Sigmoid colon (tissue), 7 donors: ENCODE results near the gene FAM168A. TPM values are rescaled to one million over a fixed set of nuclear protein-coding genes. Genes with fewer than 3 reads are reported as not detected.

ENCODE experiments used
- DNase-seq: peaks from one replicate; pipeline ENCODE4 v3.0.0-alpha.2; 2019
- H3K27ac ChIP-seq, 4 donors: fragments of 200-600 bp; sonication (generic); one replicate each; pipeline ENCODE4 v1.5.1; 2016 to 2019; ENCODE audit warnings: mild to moderate bottlenecking in 1 of 4
- H3K27me3 ChIP-seq, 3 donors: fragments of 200-600 bp; sonication (generic); one replicate each; pipeline ENCODE4 v1.5.1; 2019; ENCODE audit warnings: mild to moderate bottlenecking in 1 of 3
- H3K36me3 ChIP-seq, 4 donors: fragments of 200-600 bp; sonication (generic); one replicate each; pipeline ENCODE4 v1.5.1; 2016 to 2019
- H3K4me1 ChIP-seq, 4 donors: fragments of 200-600 bp; sonication (generic); one replicate each; pipeline ENCODE4 v1.5.1; 2017 to 2019
- H3K4me3 ChIP-seq, 4 donors: fragments of 200-600 bp; sonication (generic); one replicate each; pipeline ENCODE4 v1.5.1; 2017 to 2019; ENCODE audit warnings: mild to moderate bottlenecking in 2 of 4, moderate library complexity in 1 of 4
- H3K9me3 ChIP-seq, 4 donors: fragments of 200-600 bp in 3 of 4; sonication (generic) in 3 of 4; one replicate each; pipeline versions ENCODE4 v1.5.1 to v1.6.1; 2013 to 2019
- EP300 ChIP-seq, 4 donors: sonication (generic); formaldehyde crosslinking; IDR thresholded peaks; one replicate each; pipeline ENCODE4 v1.6.1; 2017; ENCODE audit warnings: antibody characterized with exemption in 4 of 4
- POLR2A ChIP-seq, 2 donors: fragments of 450-650 bp; IDR thresholded peaks; one replicate each; pipeline ENCODE4 v1.6.1; 2016; ENCODE audit warnings: antibody characterized with exemption in 2 of 2, mild to moderate bottlenecking in 2 of 2, moderate library complexity in 2 of 2
- POLR2AphosphoS5 ChIP-seq, 4 donors: sonication (generic); formaldehyde crosslinking; IDR thresholded peaks; one replicate each; pipeline ENCODE4 v1.6.1; 2017; ENCODE audit warnings: antibody characterized with exemption in 4 of 4
- WGBS, 2 donors: extraction: QIAGEN DNeasy Blood & Tissue Kit; methylation state at CpG; one replicate each; pipeline ENCODE4 v1.1.7; 2013; 5-methylcytosine and 5-hydroxymethylcytosine counted together
- intact Hi-C: fragments of 100-400 bp; cut with DNase I; formaldehyde crosslinking; loops from one replicate; pipeline ENCODE4 v1.15.1; 2023
- polyA plus RNA-seq, 3 donors: library from polyadenylated mRNA; stranded (reverse); fragments of 200-250 nt; gene quantifications; one replicate each; pipeline ENCODE4 v1.2.3, GENCODE V29; 2013
- total RNA-seq, 4 donors: library from RNA; depleted of rRNA; stranded (reverse); fragments of >200 nt; gene quantifications; one replicate each; pipeline ENCODE4 v1.1.0, GENCODE V29; 2016
- TF ChIP-seq, protein P1 (sequence below), 4 experiments: fragments of 450-650 bp in 3 of 4; fragments of 200-600 bp in 1 of 4; IDR thresholded peaks; one replicate each; pipeline ENCODE4 v1.5.1; 2016 to 2019; ENCODE audit warnings: antibody characterized with exemption in 4 of 4, mild to moderate bottlenecking in 3 of 4, moderate library complexity in 2 of 4
- donor health status: healthy with polysubstance abuse.
- donor health status: Bipolar disorder and iron deficiency.
- donor health status: healthy.

The FAM168A gene
- total and polyA plus RNA-seq, 7 donors, result 3.6 to 37.7 (median 20.7) TPM

DNA sequence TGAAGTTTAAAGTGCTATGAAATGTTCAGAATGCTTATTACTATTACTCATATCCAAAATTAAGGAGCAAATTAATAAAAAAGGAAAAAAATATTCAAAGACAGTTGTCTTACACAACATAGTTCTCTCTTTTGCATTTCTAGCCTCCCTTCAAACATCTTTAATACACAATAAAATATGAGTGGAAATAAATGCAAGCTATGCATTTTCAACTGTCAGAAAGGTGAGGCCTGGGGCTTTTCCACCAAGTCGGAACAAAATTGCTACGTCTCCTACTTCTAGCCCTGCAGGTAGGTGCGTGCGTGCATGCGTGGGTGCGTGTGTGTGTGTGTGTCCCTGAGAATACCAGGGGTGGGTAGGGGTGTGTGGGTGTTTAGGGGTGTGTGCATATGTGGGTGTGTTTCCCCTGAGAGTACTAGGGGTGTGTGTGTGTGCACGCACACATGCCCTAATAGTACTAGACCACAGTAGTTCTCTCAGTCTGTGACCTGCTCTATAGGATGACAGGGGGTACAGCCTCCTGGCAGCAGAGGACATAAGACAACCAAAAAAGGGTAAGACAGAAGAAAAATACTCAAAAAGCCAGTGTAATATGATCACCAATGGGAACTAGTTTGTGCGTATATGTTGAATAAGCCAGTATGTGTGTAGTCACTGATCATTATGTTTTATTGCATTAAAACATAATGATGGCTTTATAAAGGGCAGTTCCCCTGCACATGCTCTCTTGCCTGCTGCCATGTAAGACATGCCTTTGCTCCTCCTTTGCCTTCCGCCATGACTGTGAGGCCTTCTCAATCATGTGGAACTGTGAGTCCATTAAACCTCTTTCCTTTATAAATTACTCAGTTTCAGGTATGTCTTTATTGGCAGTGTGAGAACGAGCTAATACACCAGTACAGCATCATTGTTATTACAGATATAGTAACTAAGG, 89.4 kb downstream of the FAM168A start:
- 96% methylated on average over 10 of the region's 10 CpGs for WGBS, 2 donors

DNA sequence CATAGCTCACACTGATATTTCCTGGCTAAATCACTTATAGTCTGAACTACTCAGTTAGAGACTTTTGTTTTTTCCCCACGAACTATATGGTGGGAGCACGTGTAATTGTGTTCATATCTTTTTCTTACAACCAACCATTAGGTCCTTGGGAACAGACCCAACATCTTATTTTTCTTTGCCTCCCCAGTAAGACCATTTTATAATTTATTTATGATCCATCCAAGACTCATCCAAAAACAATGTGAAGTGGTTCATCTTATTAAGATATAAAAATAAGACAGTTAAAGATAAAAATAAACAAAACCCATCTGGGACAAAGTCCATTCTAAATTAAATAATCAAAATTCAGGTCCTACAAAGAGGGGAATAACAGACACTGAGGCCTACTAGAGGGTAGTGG, 90.8 kb downstream of the FAM168A start:
- peaks cover 0 to 5% (median 0%) of the 10 kb centered on the region in 4 donors for H3K4me1 ChIP-seq
- TF ChIP-seq POLR2AphosphoS5 (IDR thresholded peaks at IDR 0.05), result no peak
- no peak for TF ChIP-seq EP300 (IDR thresholded peaks at IDR 0.05)
- TF ChIP-seq, protein P1, sequence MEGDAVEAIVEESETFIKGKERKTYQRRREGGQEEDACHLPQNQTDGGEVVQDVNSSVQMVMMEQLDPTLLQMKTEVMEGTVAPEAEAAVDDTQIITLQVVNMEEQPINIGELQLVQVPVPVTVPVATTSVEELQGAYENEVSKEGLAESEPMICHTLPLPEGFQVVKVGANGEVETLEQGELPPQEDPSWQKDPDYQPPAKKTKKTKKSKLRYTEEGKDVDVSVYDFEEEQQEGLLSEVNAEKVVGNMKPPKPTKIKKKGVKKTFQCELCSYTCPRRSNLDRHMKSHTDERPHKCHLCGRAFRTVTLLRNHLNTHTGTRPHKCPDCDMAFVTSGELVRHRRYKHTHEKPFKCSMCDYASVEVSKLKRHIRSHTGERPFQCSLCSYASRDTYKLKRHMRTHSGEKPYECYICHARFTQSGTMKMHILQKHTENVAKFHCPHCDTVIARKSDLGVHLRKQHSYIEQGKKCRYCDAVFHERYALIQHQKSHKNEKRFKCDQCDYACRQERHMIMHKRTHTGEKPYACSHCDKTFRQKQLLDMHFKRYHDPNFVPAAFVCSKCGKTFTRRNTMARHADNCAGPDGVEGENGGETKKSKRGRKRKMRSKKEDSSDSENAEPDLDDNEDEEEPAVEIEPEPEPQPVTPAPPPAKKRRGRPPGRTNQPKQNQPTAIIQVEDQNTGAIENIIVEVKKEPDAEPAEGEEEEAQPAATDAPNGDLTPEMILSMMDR (IDR thresholded peaks at IDR 0.05), result no peak
- no peak for TF ChIP-seq POLR2A (IDR thresholded peaks at IDR 0.05)
- no peaks in the 10 kb centered on the region for H3K27me3 ChIP-seq
- H3K4me3 ChIP-seq, result no peak overlapping the region
- H3K36me3 ChIP-seq, result no peaks in the 10 kb centered on the region
- H3K9me3 ChIP-seq, result no peaks in the 10 kb centered on the region
- intact Hi-C loops, result no loop called here
- H3K27ac ChIP-seq, result no peak overlapping the region
- no peak for DNase-seq
- 72% methylated on average over 2 of the region's 2 CpGs for WGBS, 2 donors

More for the DNA sequence above, 89.4 kb downstream of the FAM168A start:
- no peak for DNase-seq
- intact Hi-C loops, result no loop called here
- TF ChIP-seq, protein P1 (IDR thresholded peaks at IDR 0.05), result no peak
- TF ChIP-seq POLR2A (IDR thresholded peaks at IDR 0.05) (no peak), POLR2AphosphoS5 (IDR thresholded peaks at IDR 0.05) (no peak), EP300 (IDR thresholded peaks at IDR 0.05) (no peak)
- Histone ChIP-seq H3K4me1 (peaks cover 0 to 5% (median 0%) of the 10 kb centered on the region in 4 donors), H3K9me3 (no peaks in the 10 kb centered on the region), H3K4me3 (no peak overlapping the region), H3K27ac (no peak overlapping the region), H3K36me3 (no peaks in the 10 kb centered on the region), H3K27me3 (no peaks in the 10 kb centered on the region)

DNA sequence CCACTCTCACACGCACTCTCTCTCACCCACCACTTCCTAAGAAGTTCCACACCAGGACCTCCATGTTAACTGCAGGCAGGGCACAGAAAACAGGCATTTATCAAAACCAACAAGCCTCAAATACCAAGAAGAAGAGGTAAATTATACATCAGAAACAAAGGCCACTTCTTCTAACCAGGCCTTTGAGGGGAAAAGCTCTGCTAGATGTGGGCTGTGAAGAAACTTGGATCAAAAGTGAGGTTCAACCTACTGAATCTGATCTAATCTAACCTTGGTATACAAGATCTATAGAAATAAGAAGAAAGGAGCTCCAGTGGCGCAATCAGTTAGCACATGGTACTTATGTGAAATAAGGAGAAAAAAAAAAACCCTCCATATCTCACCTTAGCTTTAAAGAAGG, 91.9 kb downstream of the FAM168A start:
- no peak for DNase-seq
- Histone ChIP-seq H3K27ac (no peak overlapping the region), H3K36me3 (no peaks in the 10 kb centered on the region), H3K4me1 (peaks cover 0 to 5% (median 0%) of the 10 kb centered on the region in 4 donors), H3K4me3 (no peak overlapping the region), H3K9me3 (no peaks in the 10 kb centered on the region), H3K27me3 (no peaks in the 10 kb centered on the region)
- TF ChIP-seq, protein P1 (IDR thresholded peaks at IDR 0.05), result no peak
- no peak for TF ChIP-seq POLR2A (IDR thresholded peaks at IDR 0.05)
- TF ChIP-seq EP300 (IDR thresholded peaks at IDR 0.05), result no peak
- no peak for TF ChIP-seq POLR2AphosphoS5 (IDR thresholded peaks at IDR 0.05)
- 84 to 94% methylated on average over 2 of the region's 2 CpGs for WGBS, 2 donors
- intact Hi-C loops, result no loop called here

DNA sequence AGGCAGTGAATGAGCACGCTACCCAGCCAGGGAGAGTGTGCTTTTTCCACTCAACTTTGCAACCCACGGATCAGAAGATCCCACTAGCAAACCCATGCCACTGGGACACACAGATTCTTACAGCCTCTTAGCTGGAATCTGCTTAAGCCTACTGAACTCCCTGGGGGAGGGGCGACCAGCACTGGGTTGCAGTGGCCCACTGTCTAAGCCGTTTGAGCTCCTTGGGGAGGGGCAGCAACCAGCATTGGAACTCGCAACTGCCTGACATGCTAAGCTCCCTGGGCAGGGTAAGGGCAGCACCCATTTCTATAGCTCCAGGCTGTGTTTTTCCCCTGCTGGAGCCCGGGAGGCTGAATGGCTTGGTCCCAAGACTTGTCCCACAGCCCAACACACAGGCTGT, 99.6 kb downstream of the FAM168A start:
- no peak for DNase-seq
- no peak overlapping the region for H3K27ac ChIP-seq
- H3K9me3 ChIP-seq, result no peaks in the 10 kb centered on the region
- H3K36me3 ChIP-seq, result no peaks in the 10 kb centered on the region
- H3K4me1 ChIP-seq, result peaks cover 0 to 12% (median 4%) of the 10 kb centered on the region in 4 donors
- intact Hi-C loops, result no loop called here
- TF ChIP-seq POLR2A (IDR thresholded peaks at IDR 0.05), result no peak
- TF ChIP-seq POLR2AphosphoS5 (IDR thresholded peaks at IDR 0.05), result no peak
- TF ChIP-seq EP300 (IDR thresholded peaks at IDR 0.05), result no peak
- TF ChIP-seq, protein P1 (IDR thresholded peaks at IDR 0.05), result no peak
- 92 to 96% methylated on average over 6 of the region's 6 CpGs for WGBS, 2 donors
- no peaks in the 10 kb centered on the region for H3K27me3 ChIP-seq
- H3K4me3 ChIP-seq, result no peak overlapping the region
